ENCODE data around the gene BRAT1.

GRCh38 chr7:2513702-2514101, 41.6 kb downstream of the BRAT1 start:
- no peak for TF ChIP-seq CTCF (IDR thresholded peaks at IDR 0.05; ENCODE audit: low read depth, low read length, poor library complexity, severe bottlenecking)
- TF ChIP-seq EZH2phosphoT487 (IDR thresholded peaks at IDR 0.05; ENCODE audit: borderline replicate concordance, low read length): no peak

All from DOHH2 (cell line).